DLD1 (cell line): ENCODE data around the gene WNT3A.
"Not testable (repeated sequence)": the region's sequence is repeated elsewhere in the genome, so short reads cannot be mapped to it uniquely, and the experiment has no call there.

ENCODE experiments used
- in situ Hi-C: cut with HindIII; loops from 2 replicates; pipeline ENCODE4 v1.10.0; 2017; ENCODE audit warnings: low sequenced_read_pairs

WNT3A gene

GRCh38 chr1:228006786-228007048, at the start of gene WNT3A:
Gene WNT3A, plus strand, starts transcription at chr1:228006998. Its CDS starts 131 bp downstream, at chr1:228007129.
- in situ Hi-C loops, result no loop called here

- in situ Hi-C loops, result no loop called here
These were observed 48.0 kb upstream of the WNT3A start for GRCh38 chr1:227958617-227959324.

- in situ Hi-C loops, result no loop called here
These were observed 47.4 kb upstream of the WNT3A start for GRCh38 chr1:227959325-227959860.

GRCh38 chr1:227961651-227962466, 44.9 kb upstream of the WNT3A start:
- in situ Hi-C loops, result no loop called here

GRCh38 chr1:227966733-227967132, 40.1 kb upstream of the WNT3A start:
- in situ Hi-C loops, result not testable (repeated sequence)

GRCh38 chr1:227967815-227968214, 39.0 kb upstream of the WNT3A start:
- in situ Hi-C loops, result not testable (repeated sequence)

GRCh38 chr1:227970076-227970995, 36.5 kb upstream of the WNT3A start:
- in situ Hi-C loops, result not testable (repeated sequence)

- in situ Hi-C loops, result not testable (repeated sequence)
These were observed 35.6 kb upstream of the WNT3A start for GRCh38 chr1:227971216-227971615.

- in situ Hi-C loops, result not testable (repeated sequence)
These were observed 35.0 kb upstream of the WNT3A start for GRCh38 chr1:227971643-227972282.

- in situ Hi-C loops, result not testable (repeated sequence)
These were observed 34.5 kb upstream of the WNT3A start for GRCh38 chr1:227972283-227972679.

- in situ Hi-C loops, result not testable (repeated sequence)
These were observed 33.9 kb upstream of the WNT3A start for GRCh38 chr1:227972843-227973374.

- in situ Hi-C loops, result not testable (repeated sequence)
These were observed 33.0 kb upstream of the WNT3A start for GRCh38 chr1:227973724-227974288.

GRCh38 chr1:227975583-227976283, 31.1 kb upstream of the WNT3A start:
- in situ Hi-C loops, result not testable (repeated sequence)

- in situ Hi-C loops, result no loop called here
These were observed 19.6 kb upstream of the WNT3A start for GRCh38 chr1:227987181-227987580.

- in situ Hi-C loops, result no loop called here
These were observed 12.0 kb upstream of the WNT3A start for GRCh38 chr1:227994632-227995300.

GRCh38 chr1:227996187-227996950, 10.4 kb upstream of the WNT3A start:
- in situ Hi-C loops, result no loop called here

GRCh38 chr1:227998374-227999055, 8.3 kb upstream of the WNT3A start:
- in situ Hi-C loops, result no loop called here
